Uterus (tissue), 4 donors: Measurements from ENCODE around the gene SPEF2. TPM values are rescaled to one million over a fixed set of nuclear protein-coding genes. Genes with fewer than 3 reads are reported as not detected.

Experiments used
- DNase-seq, 2 donors: peaks; one replicate each; pipeline ENCODE4 v3.0.0-alpha.2; 2019 to 2020
- H3K27ac ChIP-seq, 2 donors: fragments of 200-600 bp; sonication (generic); 1 replicate in 1 of 2; 2 replicates in 1 of 2; pipeline ENCODE4 v1.5.1; 2016 to 2018
- H3K27me3 ChIP-seq, 2 donors: fragments of 200-600 bp; sonication (generic); one replicate each; pipeline ENCODE4 v1.5.1; 2018 to 2019; ENCODE audit warnings: control low read depth in 1 of 2
- H3K36me3 ChIP-seq, 2 donors: fragments of 200-600 bp; sonication (generic); one replicate each; pipeline ENCODE4 v1.5.1; 2019; ENCODE audit warnings: control low read depth in 1 of 2
- H3K4me1 ChIP-seq, 2 donors: fragments of 200-600 bp; sonication (generic); one replicate each; pipeline ENCODE4 v1.5.1; 2018 to 2019; ENCODE audit warnings: control low read depth in 1 of 2
- H3K4me3 ChIP-seq, 2 donors: fragments of 200-600 bp; sonication (generic); 1 replicate in 1 of 2; 2 replicates in 1 of 2; pipeline ENCODE4 v1.5.1; 2018 to 2019; ENCODE audit warnings: mild to moderate bottlenecking in 1 of 2
- H3K9me3 ChIP-seq, 2 donors: fragments of 200-600 bp; sonication (generic); one replicate each; pipeline ENCODE4 v1.5.1; 2019; ENCODE audit warnings: control low read depth in 1 of 2
- POLR2A ChIP-seq, 2 donors: fragments of 450-650 bp; IDR thresholded peaks; one replicate each; pipeline ENCODE4 v1.6.1; 2016; ENCODE audit warnings: antibody characterized with exemption in 2 of 2, mild to moderate bottlenecking in 1 of 2, moderate library complexity in 1 of 2
- intact Hi-C: fragments of 100-400 bp; cut with DNase I; formaldehyde crosslinking; loops from one replicate; pipeline ENCODE4 v1.15.1; 2023; ENCODE audit warnings: low total_unique reads
- total RNA-seq, 4 donors: library from RNA; depleted of rRNA in 3 of 4; stranded (reverse); fragments of >200 nt in 3 of 4; gene quantifications; one replicate each; pipeline versions ENCODE4 v1.1.0 to v1.2.4, GENCODE V29; 2014 to 2023
- TF ChIP-seq, protein P1 (sequence below), 4 experiments: fragments of 200-600 bp in 2 of 4; fragments of 450-650 bp in 2 of 4; sonication (generic) in 2 of 4; IDR thresholded peaks; one replicate each; pipeline ENCODE4 v1.5.1; 2016 to 2019; ENCODE audit warnings: antibody characterized with exemption in 4 of 4, mild to moderate bottlenecking in 2 of 4, moderate library complexity in 1 of 4
- donor health status: DM: yes; HTN: yes; CAD: no.

The SPEF2 gene
- total RNA-seq, 4 donors from 2014 or later, result 3.3 to 71.0 (median 20.9) TPM

DNA sequence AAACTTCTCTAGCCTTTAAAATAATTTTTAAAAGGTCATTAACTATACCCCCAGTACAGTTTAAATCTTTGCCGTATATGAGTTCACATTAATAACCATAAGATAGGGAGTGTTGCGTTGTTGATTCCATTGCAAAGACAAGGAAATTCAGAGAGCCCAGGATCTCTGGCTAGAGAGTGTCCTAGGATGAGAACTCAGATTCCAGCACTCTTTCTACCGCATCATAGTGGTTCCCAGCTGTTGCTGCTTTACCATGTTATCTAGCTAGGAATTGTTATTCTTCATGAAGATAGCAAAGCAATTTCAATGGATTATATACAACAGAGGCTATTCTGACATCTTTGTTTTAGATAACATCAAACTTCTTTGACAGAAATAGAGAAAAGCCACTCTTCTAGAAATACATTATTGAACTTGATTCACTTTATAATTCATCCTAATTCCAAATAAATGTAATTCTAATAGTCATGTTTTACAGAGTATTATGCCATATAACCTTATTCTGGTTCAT lies 160.7 kb downstream of the SPEF2 start:
- intact Hi-C loops, result no loop called here
- Histone ChIP-seq H3K4me1 (no peaks in the 10 kb centered on the region), H3K36me3 (no peaks in the 10 kb centered on the region), H3K27ac (no peak overlapping the region), H3K4me3 (no peak overlapping the region), H3K27me3 (no peaks in the 10 kb centered on the region), H3K9me3 (no peaks in the 10 kb centered on the region)
- no peak for DNase-seq
- TF ChIP-seq, protein P1, sequence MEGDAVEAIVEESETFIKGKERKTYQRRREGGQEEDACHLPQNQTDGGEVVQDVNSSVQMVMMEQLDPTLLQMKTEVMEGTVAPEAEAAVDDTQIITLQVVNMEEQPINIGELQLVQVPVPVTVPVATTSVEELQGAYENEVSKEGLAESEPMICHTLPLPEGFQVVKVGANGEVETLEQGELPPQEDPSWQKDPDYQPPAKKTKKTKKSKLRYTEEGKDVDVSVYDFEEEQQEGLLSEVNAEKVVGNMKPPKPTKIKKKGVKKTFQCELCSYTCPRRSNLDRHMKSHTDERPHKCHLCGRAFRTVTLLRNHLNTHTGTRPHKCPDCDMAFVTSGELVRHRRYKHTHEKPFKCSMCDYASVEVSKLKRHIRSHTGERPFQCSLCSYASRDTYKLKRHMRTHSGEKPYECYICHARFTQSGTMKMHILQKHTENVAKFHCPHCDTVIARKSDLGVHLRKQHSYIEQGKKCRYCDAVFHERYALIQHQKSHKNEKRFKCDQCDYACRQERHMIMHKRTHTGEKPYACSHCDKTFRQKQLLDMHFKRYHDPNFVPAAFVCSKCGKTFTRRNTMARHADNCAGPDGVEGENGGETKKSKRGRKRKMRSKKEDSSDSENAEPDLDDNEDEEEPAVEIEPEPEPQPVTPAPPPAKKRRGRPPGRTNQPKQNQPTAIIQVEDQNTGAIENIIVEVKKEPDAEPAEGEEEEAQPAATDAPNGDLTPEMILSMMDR (IDR thresholded peaks at IDR 0.05), result no peak
- no peak for TF ChIP-seq POLR2A (IDR thresholded peaks at IDR 0.05)

DNA sequence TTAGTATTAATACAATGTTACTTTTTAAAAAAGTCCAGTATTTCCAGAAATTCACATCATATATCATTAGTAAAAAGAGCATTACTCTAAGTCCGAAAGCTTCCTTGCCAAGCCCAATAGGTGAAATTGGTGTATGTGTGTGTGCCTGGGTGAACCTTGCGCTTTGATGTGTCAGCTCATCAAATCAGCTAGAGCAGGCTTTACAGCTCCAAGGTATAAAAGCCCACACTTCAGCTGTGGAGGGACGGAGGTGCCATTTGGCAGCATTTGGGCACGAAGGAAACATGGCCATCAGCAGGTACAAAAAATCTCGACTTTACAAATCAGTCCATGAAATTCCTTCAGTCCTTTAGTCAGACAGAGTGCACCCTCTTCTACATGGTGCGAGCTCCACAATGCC lies 162.6 kb downstream of the SPEF2 start:
- intact Hi-C loops, result no loop called here
- no peak for DNase-seq
- H3K27ac ChIP-seq, result no peak overlapping the region
- H3K4me1 ChIP-seq, result no peaks in the 10 kb centered on the region
- no peaks in the 10 kb centered on the region for H3K9me3 ChIP-seq
- TF ChIP-seq, protein P1 (IDR thresholded peaks at IDR 0.05), result no peak
- no peak for TF ChIP-seq POLR2A (IDR thresholded peaks at IDR 0.05)
- no peaks in the 10 kb centered on the region for H3K27me3 ChIP-seq
- no peak overlapping the region for H3K4me3 ChIP-seq
- no peaks in the 10 kb centered on the region for H3K36me3 ChIP-seq

DNA sequence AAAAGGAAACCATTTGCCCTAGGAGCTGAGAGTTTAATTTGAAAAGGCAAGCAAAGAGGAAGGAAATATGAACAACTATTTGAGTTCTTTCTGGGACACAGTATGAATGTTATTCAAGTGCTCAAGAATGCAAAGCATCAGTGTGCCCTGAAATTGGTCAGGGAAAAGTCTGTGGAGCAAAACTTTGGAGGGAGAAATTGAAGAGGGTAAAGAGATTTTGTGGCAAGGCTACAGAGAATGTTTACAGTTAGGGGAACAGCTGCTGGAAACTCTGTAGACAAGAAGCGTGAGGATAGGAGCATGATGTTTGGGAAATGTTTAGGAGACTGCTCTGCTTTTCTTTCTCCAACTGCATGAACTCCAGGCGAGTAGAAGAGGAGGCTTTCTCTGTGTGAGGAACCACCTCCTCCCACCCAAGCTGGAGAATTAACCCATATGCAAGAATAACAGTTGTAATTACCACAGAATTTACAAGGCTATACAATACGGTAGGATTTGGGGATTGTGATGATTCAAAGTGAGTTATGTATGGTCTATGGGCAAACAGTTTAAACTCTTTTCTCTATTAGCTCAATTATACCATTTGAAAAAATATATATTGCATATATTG lies 163.6 kb downstream of the SPEF2 start:
- Histone ChIP-seq H3K27ac (no peak overlapping the region), H3K4me1 (no peaks in the 10 kb centered on the region)
- intact Hi-C loops, result no loop called here

DNA sequence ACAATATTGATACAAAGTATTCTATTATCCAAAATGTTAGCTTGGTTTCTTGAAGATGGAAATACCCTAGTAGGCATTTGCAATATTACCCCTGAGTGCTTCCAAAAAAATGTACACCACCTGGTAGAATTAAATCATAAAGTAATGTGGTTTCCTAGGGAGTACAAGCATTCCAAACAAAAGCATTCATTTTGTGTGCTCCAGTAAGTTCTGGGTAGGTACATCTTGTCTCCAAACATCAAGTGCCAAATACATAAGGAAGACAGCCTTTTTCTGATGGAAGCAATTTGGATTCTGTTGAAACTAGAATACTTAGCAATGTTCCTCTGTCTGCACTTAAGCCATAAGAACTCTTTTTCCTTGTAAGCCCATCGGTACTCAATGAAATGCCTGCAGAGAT lies 165.9 kb downstream of the SPEF2 start:
- intact Hi-C loops, result no loop called here
- no peak for TF ChIP-seq POLR2A (IDR thresholded peaks at IDR 0.05)
- TF ChIP-seq, protein P1 (IDR thresholded peaks at IDR 0.05), result no peak
- H3K36me3 ChIP-seq, result no peaks in the 10 kb centered on the region
- no peaks in the 10 kb centered on the region for H3K27me3 ChIP-seq
- no peaks in the 10 kb centered on the region for H3K4me1 ChIP-seq
- no peak overlapping the region for H3K4me3 ChIP-seq
- H3K9me3 ChIP-seq, result no peaks in the 10 kb centered on the region
- DNase-seq, result no peak
- no peak overlapping the region for H3K27ac ChIP-seq

More for the DNA sequence above, 163.6 kb downstream of the SPEF2 start:
- TF ChIP-seq, protein P1 (IDR thresholded peaks at IDR 0.05), result no peak
- TF ChIP-seq POLR2A (IDR thresholded peaks at IDR 0.05), result no peak
- H3K9me3 ChIP-seq, result no peaks in the 10 kb centered on the region
- no peak overlapping the region for H3K4me3 ChIP-seq
- DNase-seq, result no peak
- H3K36me3 ChIP-seq, result no peaks in the 10 kb centered on the region
- H3K27me3 ChIP-seq, result no peaks in the 10 kb centered on the region

DNA sequence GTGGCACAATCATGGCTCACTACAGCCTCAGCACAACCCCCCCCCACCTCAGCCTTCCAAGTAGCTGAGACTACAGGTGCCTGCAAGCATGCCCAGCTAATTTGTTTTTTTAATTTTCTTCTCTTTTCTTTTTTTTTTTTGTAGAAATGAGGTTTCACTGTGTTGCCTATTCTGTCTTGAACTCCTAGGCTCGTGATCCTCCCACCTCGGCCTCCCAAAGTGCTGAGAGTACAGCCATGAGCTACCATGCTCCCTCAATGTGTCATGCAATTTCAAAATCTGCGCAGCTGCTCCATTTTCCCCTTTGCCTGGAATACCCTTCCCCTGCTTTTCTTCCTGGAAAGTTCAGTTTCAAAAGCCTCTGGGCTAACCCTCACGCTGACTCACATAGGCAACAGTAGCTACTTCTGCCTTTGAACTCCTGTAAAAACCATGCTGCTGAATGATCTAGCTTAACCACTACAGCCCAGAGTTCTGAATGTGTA lies 168.0 kb downstream of the SPEF2 start:
- Histone ChIP-seq H3K4me1 (no peaks in the 10 kb centered on the region), H3K36me3 (no peaks in the 10 kb centered on the region), H3K9me3 (no peaks in the 10 kb centered on the region), H3K27me3 (no peaks in the 10 kb centered on the region), H3K27ac (no peak overlapping the region), H3K4me3 (no peak overlapping the region)
- intact Hi-C loops, result no loop called here
- TF ChIP-seq, protein P1 (IDR thresholded peaks at IDR 0.05), result no peak
- no peak for TF ChIP-seq POLR2A (IDR thresholded peaks at IDR 0.05)
- no peak for DNase-seq
